Neural progenitor cell (in vitro differentiated cells): ENCODE data around the gene BRD7. TPM values are rescaled to one million over a fixed set of nuclear protein-coding genes. Genes with fewer than 3 reads are reported as not detected.

Experiments used
- DNase-seq: peaks from one replicate; pipeline ENCODE4 v3.0.0-alpha.2; 2016; ENCODE audit warnings: low spot score
- H2AFZ ChIP-seq: fragments of 200-600 bp; sonication (generic); replicated peaks from 2 replicates; pipeline ENCODE4 v1.6.1; 2016; ENCODE audit warnings: antibody characterized with exemption
- H3F3A ChIP-seq: fragments of 200-600 bp; sonication (generic); 2 replicates; pipeline ENCODE4 v1.6.1; 2016; ENCODE audit warnings: antibody characterized with exemption, low read depth
- H3K27ac ChIP-seq: fragments of 200-600 bp; sonication (generic); 2 replicates; pipeline ENCODE4 v1.5.1; 2016; ENCODE audit warnings: mild to moderate bottlenecking
- H3K27me3 ChIP-seq: fragments of 200-600 bp; sonication (generic); 2 replicates; pipeline ENCODE4 v1.6.1; 2016; ENCODE audit warnings: mild to moderate bottlenecking, moderate library complexity
- H3K36me3 ChIP-seq: fragments of 200-600 bp; sonication (generic); 2 replicates; pipeline ENCODE4 v1.5.1; 2016
- H3K4me1 ChIP-seq: fragments of 200-600 bp; sonication (generic); 2 replicates; pipeline ENCODE4 v1.6.1; 2016; ENCODE audit warnings: mixed run types
- H3K4me2 ChIP-seq: fragments of 200-600 bp; sonication (generic); 2 replicates; pipeline ENCODE4 v1.6.1; 2016
- H3K4me3 ChIP-seq: fragments of 200-600 bp; sonication (generic); 2 replicates; pipeline ENCODE4 v1.5.1; 2016
- H3K79me2 ChIP-seq: fragments of 200-600 bp; sonication (generic); 2 replicates; pipeline ENCODE4 v1.6.1; 2016; ENCODE audit warnings: low read depth
- H3K9ac ChIP-seq: fragments of 200-600 bp; sonication (generic); 2 replicates; pipeline ENCODE4 v1.6.1; 2016
- H3K9me3 ChIP-seq: fragments of 200-600 bp; sonication (generic); 2 replicates; pipeline ENCODE4 v1.5.1; 2016; ENCODE audit warnings: low read depth
- H4K20me1 ChIP-seq: fragments of 200-600 bp; sonication (generic); 2 replicates; pipeline ENCODE4 v1.6.1; 2016; ENCODE audit warnings: low read depth
- H3K27ac Mint-ChIP-seq: 3 replicates; pipeline ENCODE4 v1.8.0; 2021; ENCODE audit warnings: mixed read lengths
- H3K27me3 Mint-ChIP-seq: 2 replicates; pipeline ENCODE4 v1.8.0; 2022; ENCODE audit warnings: low read depth, mild to moderate bottlenecking, inconsistent platforms, moderate library complexity, mixed read lengths; ENCODE audit not compliant: insufficient read depth
- H3K36me3 Mint-ChIP-seq: 3 replicates; pipeline ENCODE4 v1.8.0; 2021; ENCODE audit warnings: mixed read lengths
- H3K4me1 Mint-ChIP-seq: 3 replicates; pipeline ENCODE4 v1.8.0; 2021; ENCODE audit warnings: mixed read lengths
- H3K4me3 Mint-ChIP-seq: 3 replicates; pipeline ENCODE4 v1.8.0; 2021; ENCODE audit warnings: mild to moderate bottlenecking, moderate library complexity, mixed read lengths
- H3K9me3 Mint-ChIP-seq: 3 replicates; pipeline ENCODE4 v1.8.0; 2020; ENCODE audit warnings: mixed read lengths
- EZH2 ChIP-seq: fragments of 200-600 bp; sonication (generic); IDR thresholded peaks from 2 replicates; pipeline ENCODE4 v1.6.1; 2017; ENCODE audit warnings: antibody characterized with exemption, mild to moderate bottlenecking, moderate library complexity
- EZH2phosphoT487 ChIP-seq: fragments of 200-600 bp; sonication (generic); IDR thresholded peaks from 2 replicates; pipeline ENCODE4 v1.6.1; 2017; ENCODE audit warnings: antibody characterized with exemption
- total RNA-seq: library from RNA; depleted of rRNA; stranded (reverse); fragments of >200 nt; gene quantifications from 2 replicates; pipeline ENCODE4 v1.2.3, GENCODE V29; 2015; ENCODE audit warnings: low replicate concordance
- TF ChIP-seq, protein P1 (sequence below): fragments of 200-600 bp; sonication (generic); IDR thresholded peaks from 2 replicates; pipeline ENCODE4 v1.5.1; 2017; ENCODE audit warnings: antibody characterized with exemption, mild to moderate bottlenecking

The BRD7 gene
- total RNA-seq, 1 donor from 2014 or later: 164 TPM

- no peaks in the 10 kb centered on the region for H3K9me3 Mint-ChIP-seq
- H3K27ac Mint-ChIP-seq: no peak overlapping the region
- Histone ChIP-seq H3K9me3 (no peaks in the 10 kb centered on the region), H3K79me2 (no peaks in the 10 kb centered on the region), H2AFZ (no peak overlapping the region), H3K9ac (no peak overlapping the region), H3K27me3 (no peaks in the 10 kb centered on the region), H3K4me1 (no peaks in the 10 kb centered on the region), H4K20me1 (no peaks in the 10 kb centered on the region), H3K36me3 (no peaks in the 10 kb centered on the region), H3F3A (no peaks in the 10 kb centered on the region), H3K27ac (no peak overlapping the region), H3K4me2 (no peak overlapping the region), H3K4me3 (no peak overlapping the region)
- H3K36me3 Mint-ChIP-seq: peaks cover 8% of the 10 kb centered on the region
- TF ChIP-seq EZH2 (no peak), EZH2phosphoT487 (no peak)
- TF ChIP-seq, protein P1, sequence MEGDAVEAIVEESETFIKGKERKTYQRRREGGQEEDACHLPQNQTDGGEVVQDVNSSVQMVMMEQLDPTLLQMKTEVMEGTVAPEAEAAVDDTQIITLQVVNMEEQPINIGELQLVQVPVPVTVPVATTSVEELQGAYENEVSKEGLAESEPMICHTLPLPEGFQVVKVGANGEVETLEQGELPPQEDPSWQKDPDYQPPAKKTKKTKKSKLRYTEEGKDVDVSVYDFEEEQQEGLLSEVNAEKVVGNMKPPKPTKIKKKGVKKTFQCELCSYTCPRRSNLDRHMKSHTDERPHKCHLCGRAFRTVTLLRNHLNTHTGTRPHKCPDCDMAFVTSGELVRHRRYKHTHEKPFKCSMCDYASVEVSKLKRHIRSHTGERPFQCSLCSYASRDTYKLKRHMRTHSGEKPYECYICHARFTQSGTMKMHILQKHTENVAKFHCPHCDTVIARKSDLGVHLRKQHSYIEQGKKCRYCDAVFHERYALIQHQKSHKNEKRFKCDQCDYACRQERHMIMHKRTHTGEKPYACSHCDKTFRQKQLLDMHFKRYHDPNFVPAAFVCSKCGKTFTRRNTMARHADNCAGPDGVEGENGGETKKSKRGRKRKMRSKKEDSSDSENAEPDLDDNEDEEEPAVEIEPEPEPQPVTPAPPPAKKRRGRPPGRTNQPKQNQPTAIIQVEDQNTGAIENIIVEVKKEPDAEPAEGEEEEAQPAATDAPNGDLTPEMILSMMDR: no peak
- no peak for DNase-seq
- peaks cover 6% of the 10 kb centered on the region for H3K4me1 Mint-ChIP-seq
- H3K4me3 Mint-ChIP-seq: no peak overlapping the region
- H3K27me3 Mint-ChIP-seq: peaks cover 3% of the 10 kb centered on the region
These were observed 57.7 kb downstream of the BRD7 start for GRCh38 chr16:50311134-50311528.

GRCh38 chr16:50310308-50311133, 58.3 kb downstream of the BRD7 start:
- Histone ChIP-seq H4K20me1 (no peaks in the 10 kb centered on the region), H3F3A (no peaks in the 10 kb centered on the region), H3K79me2 (no peaks in the 10 kb centered on the region), H3K4me1 (no peaks in the 10 kb centered on the region), H3K4me2 (no peak overlapping the region), H3K27ac (no peak overlapping the region), H3K9ac (no peak overlapping the region), H3K36me3 (no peaks in the 10 kb centered on the region), H3K4me3 (no peak overlapping the region), H3K9me3 (no peaks in the 10 kb centered on the region), H3K27me3 (no peaks in the 10 kb centered on the region), H2AFZ (no peak overlapping the region)
- peaks cover 8% of the 10 kb centered on the region for H3K36me3 Mint-ChIP-seq
- no peak for DNase-seq
- H3K4me1 Mint-ChIP-seq: peaks cover 6% of the 10 kb centered on the region
- peaks cover 3% of the 10 kb centered on the region for H3K27me3 Mint-ChIP-seq
- no peak overlapping the region for H3K4me3 Mint-ChIP-seq
- TF ChIP-seq EZH2 (no peak), EZH2phosphoT487 (no peak)
- TF ChIP-seq, protein P1: no peak
- no peaks in the 10 kb centered on the region for H3K9me3 Mint-ChIP-seq
- no peak overlapping the region for H3K27ac Mint-ChIP-seq

DNA sequence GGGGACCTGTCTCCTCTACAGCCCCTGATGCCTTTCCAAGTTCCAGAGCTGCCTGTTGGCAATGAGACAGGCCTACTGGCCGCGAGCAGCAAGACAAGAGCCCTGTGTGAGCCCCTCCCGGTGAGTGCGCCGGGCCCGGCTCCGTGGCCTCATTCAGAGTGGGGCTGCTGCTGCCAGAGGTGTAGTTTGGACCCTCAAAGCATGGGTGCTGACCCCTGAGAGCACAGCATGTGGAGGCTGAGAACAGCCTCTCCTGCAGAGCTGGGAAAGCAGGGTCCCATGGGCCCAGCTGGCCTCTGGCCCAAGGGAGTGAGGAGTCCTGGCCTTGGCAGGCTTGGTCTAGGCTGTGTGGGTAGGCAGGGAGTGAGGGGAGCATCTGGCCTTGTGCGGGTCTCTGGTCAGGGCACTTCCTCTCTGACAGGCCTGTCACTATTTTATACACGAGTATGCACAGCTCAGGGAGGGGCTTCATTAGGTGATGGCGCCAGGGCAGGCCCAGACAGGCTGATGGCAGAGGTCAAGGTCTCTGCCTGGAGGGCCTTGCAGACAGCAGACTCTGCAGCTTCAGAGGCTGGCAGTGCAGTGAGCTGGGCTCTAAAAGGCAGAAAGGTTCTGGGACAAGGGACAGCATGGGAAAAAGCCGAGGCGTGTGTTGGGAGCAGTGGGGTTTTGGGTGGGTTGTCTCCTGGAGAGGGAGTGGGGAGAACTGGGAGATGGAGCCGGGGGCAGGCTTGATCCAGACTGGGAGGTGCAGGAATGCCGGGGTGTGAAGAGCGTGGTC, 59.1 kb downstream of the BRD7 start:
- H3K4me1 Mint-ChIP-seq: peaks cover 6% of the 10 kb centered on the region
- H3K27me3 Mint-ChIP-seq: peaks cover 3% of the 10 kb centered on the region
- Histone ChIP-seq H3K4me3 (no peak overlapping the region), H2AFZ (no peak overlapping the region), H4K20me1 (no peaks in the 10 kb centered on the region), H3K9me3 (no peaks in the 10 kb centered on the region), H3F3A (no peaks in the 10 kb centered on the region), H3K36me3 (no peaks in the 10 kb centered on the region), H3K4me1 (no peaks in the 10 kb centered on the region), H3K79me2 (no peaks in the 10 kb centered on the region), H3K4me2 (no peak overlapping the region), H3K9ac (no peak overlapping the region), H3K27me3 (no peaks in the 10 kb centered on the region), H3K27ac (no peak overlapping the region)
- no peak overlapping the region for H3K27ac Mint-ChIP-seq
- TF ChIP-seq, protein P1: no peak
- TF ChIP-seq EZH2phosphoT487 (no peak), EZH2 (no peak)
- no peak overlapping the region for H3K4me3 Mint-ChIP-seq
- H3K36me3 Mint-ChIP-seq: peaks cover 5% of the 10 kb centered on the region
- H3K9me3 Mint-ChIP-seq: no peaks in the 10 kb centered on the region
- no peak for DNase-seq
